Muscle of back (tissue), 13 donors: ENCODE data around the gene RNASET2. TPM values are rescaled to one million over a fixed set of nuclear protein-coding genes. Genes with fewer than 3 reads are reported as not detected.
A peak's percentile ranks its signal among the peaks of the same experiment; 100 is the strongest.

Source experiments
- DNase-seq, 3 donors: peaks; one replicate each; pipeline versions ENCODE4 v3.0.0 to v3.0.0-alpha.2; 2013
- long read RNA-seq, 9 donors: transcript quantifications; one replicate each; lab custom pipeline, GENCODE V29; 2026
- polyA plus RNA-seq, 10 donors: library from polyadenylated mRNA; unstranded; fragments of 120-200 nt; gene quantifications; one replicate each; pipeline ENCODE4 v1.2.1, GENCODE V29; 2013; ENCODE audit not compliant: insufficient read length in 10 of 10

The RNASET2 gene
- 10 to 100 TPM; 14.3 to 21.9 (median 16.7) TPM for polyA plus RNA-seq
- long read RNA-seq, donor 1, transcript RNASET2-210 (9 exons, 1,375 nt) = major isoform, 9 of 10 reads
- long read RNA-seq, donor 1, partial matches to known transcripts = 0 of 10 reads
- long read RNA-seq, donor 1, other reads (novel, unspliced or antisense) = 0 of 10 reads
- long read RNA-seq, donor 2, transcript RNASET2-210 (9 exons, 1,375 nt) = major isoform, 5 of 5 reads
- long read RNA-seq, donor 2, partial matches to known transcripts = 0 of 5 reads
- long read RNA-seq, donor 2, other reads (novel, unspliced or antisense) = 0 of 5 reads
- long read RNA-seq, donor 3 = 0 reads
- long read RNA-seq, donor 4, transcript RNASET2-210 (9 exons, 1,375 nt) = major isoform, 6 of 6 reads
- long read RNA-seq, donor 4, partial matches to known transcripts = 0 of 6 reads
- long read RNA-seq, donor 4, other reads (novel, unspliced or antisense) = 0 of 6 reads
- long read RNA-seq, donor 5, transcript RNASET2-210 (9 exons, 1,375 nt) = major isoform, 11 of 12 reads
- long read RNA-seq, donor 5, partial matches to known transcripts = 0 of 12 reads
- long read RNA-seq, donor 5, other reads (novel, unspliced or antisense) = 0 of 12 reads
- long read RNA-seq, donor 6, transcript RNASET2-210 (9 exons, 1,375 nt) = major isoform, 9 of 9 reads
- long read RNA-seq, donor 6, partial matches to known transcripts = 0 of 9 reads
- long read RNA-seq, donor 6, other reads (novel, unspliced or antisense) = 0 of 9 reads
- long read RNA-seq, donor 7, transcript RNASET2-210 (9 exons, 1,375 nt) = major isoform, 7 of 7 reads
- long read RNA-seq, donor 7, partial matches to known transcripts = 0 of 7 reads
- long read RNA-seq, donor 7, other reads (novel, unspliced or antisense) = 0 of 7 reads
- long read RNA-seq, donor 8, transcript RNASET2-210 (9 exons, 1,375 nt) = major isoform, 12 of 12 reads
- long read RNA-seq, donor 8, partial matches to known transcripts = 0 of 12 reads
- long read RNA-seq, donor 8, other reads (novel, unspliced or antisense) = 0 of 12 reads
- long read RNA-seq, donor 9, partial matches to known transcripts = 0 of 1 reads
- long read RNA-seq, donor 9, other reads (novel, unspliced or antisense) = 0 of 1 reads

- peak; percentile 90 to 96 (median 92) for DNase-seq
Measured at GRCh38 chr6:166956444-166957086, at the start of gene RNASET2. Gene RNASET2, minus strand, starts transcription at chr6:166956550. Its CDS starts 368 bp downstream, at chr6:166956182.

GRCh38 chr6:167005350-167006159 lies 49.2 kb upstream of the RNASET2 start:
- peak in 2 of 3 donors; percentile 4 to 13 for DNase-seq

DNA sequence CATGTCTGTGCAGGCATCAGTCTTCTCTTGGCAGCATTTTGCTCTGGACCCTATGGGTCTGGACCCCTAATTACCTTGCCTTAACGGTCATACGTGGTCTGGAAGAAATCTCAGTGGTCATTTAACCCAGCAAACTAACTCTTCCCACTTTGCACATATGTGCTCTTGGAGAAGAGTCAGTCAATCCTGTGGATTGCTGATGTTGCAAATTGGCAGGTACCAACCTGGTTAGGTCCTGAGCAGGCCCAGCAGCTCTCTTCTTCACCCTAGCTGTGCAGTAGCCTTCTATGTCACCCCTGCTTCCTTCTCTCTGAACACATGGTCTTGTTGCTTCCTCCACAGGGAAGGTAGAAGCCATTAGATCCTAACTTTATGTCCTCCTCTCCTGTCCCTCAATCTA lies 44.4 kb upstream of the RNASET2 start:
- DNase-seq = no peak

DNA sequence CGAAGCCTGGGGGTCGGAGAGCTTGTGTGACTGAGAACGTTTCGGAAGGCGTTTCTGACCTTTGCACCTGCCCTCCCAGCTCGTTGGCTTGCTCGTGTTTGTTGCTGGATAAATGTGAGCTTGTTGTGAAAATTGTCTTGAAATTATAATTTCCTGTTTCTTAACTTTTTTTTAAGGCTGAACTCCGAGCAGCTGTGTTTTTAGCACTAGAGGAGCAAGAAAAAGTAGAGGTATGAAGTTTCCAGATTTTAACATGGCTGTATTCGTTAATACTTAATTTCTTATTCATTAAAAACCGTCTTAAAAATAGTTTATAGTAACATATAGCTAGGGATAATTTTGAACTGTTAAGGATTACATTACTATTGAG lies 43.5 kb upstream of the RNASET2 start:
- no peak for DNase-seq

- peak; percentile 97 to 99 (median 98) for DNase-seq
Measured at GRCh38 chr6:166999145-166999883, 43.0 kb upstream of the RNASET2 start, which contains the start of gene CEP43. Gene CEP43, plus strand, starts transcription at chr6:166999397. Its CDS starts 16 bp downstream, at chr6:166999413.

DNA sequence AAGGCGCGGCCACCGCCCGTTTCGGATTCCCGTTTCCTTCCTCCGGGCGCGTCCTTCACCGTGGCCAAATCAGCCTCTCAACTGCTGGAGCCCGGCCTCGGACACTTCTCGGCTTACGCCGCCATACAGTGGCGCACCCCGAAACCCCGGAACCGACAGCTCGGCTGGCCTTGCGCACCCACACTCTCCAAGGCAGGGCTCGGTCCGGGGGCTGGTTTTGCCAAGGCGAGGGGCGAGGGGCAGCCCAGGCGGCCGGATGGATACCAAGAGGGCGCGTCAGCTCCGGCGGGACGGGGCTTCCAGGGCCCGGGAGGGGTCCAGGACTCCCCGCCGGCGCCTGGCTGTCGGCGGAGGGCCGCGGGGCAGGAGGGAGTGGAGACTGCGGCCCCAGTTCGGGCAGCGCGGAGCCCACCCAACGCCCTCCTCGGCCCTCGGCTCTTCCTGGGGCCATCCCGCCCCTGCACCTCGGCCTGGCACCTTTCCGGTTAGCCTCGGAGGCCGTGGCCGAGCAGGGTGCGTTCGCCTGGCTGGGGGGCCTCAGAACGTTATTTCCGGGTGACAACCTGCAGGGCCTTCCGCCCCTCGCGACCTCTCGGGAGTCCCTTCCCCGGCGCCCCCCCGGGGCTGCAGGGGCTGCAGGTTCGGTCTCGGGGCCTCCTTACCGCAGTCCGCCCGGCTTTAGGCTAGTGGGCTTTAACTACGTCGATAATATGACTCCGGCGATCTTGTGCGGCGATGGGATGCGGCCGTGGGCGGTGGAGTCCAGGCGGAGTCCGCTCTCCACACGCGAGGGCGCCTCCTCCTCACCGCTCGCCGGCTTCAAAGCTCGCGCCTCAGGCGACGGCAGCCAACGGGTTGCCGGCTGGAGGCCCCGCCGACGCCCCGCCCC lies 42.1 kb upstream of the RNASET2 start:
- peak in 2 of 3 donors; percentile 16 to 64 for DNase-seq

DNA sequence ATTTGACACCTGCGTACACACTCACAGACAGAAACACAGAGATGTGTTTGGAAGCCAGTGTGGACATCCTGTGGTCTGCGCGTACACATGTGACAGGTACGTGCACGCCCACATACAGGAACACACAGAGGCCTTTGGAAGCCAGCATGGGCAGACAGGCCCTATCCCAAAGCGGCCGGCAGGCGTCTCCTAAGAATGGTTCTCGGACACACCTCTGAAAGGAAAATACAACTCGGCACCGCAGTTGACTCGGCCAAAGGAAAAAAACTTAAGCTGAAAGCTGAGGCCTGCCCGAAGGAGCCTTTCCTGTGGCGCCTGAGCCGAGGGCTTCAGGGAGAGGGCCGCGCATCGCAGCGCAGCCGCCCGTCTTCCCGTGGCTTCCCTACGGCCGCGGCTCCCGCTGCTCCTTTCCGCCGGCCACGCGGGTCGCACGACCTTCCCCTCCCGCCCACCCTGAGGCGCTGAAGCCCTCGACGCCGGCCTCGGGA lies 41.5 kb upstream of the RNASET2 start:
- peak in 2 of 3 donors; percentile 49 to 73 for DNase-seq

DNA sequence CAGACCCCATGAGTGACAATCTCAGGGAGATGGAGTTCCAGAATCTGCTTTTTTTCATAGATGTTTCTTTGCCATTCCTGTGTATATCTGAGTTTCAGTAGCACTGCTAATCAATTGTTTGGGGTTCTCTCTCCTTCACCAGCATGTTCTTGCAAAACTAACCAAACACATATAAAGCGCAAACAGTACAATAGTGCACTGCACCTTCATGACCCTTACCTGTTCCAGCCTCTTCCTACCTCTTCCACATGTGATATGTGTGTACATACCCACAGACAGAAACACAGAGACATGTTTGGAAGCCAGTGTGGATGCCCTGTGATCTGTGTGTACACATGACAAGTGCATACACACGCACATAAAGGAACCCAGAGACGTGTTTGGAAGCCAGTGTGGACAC lies 41.0 kb upstream of the RNASET2 start:
- DNase-seq = no peak

DNA sequence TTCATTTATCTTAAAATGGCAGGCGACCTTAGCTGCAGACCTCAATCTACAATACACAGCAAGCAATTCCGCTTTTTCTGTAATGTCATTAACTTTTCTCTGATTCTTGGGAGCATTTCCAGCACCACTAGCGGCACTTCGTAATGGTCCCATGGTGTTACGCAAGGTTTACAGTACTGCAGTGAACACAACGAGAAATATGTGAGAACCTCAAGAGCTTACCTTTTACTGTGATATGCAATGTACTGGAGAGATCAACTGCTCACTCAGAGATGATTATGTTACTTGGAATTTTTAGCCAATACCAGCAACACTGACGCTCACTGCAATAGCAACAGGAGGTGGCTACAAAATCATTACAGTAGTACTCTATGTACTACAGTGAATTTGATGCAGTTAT lies 40.1 kb upstream of the RNASET2 start:
- no peak for DNase-seq

DNA sequence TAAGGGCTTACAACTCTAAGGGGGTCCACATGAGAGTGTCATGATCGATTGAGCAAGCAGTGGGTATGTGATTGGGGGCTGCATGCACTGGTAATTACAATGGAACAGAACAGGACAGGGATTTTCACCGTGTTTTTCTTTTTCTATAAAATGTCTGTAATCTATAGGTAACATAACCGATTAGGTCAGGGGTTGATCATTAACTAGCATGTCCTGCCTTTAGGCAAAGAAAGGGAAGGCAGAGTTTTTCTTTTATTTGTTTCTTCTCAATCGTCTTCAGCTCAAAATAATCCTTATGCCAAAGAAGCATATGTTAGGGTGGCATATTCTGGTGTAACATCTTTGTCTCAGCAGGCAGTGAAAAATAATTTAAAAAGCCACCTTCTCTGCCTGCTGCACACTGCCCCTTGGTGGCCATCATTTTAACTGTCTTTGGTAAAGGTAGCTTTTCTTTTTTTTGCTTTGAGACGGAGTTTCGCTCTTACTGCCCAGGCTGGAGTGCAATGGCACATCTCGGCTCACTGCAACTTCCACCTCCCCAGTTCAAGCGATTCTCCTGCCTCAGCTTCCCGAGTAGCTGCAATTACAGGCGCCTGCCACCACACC lies 33.2 kb upstream of the RNASET2 start:
- peak in 2 of 3 donors; percentile 29 to 46 for DNase-seq

DNA sequence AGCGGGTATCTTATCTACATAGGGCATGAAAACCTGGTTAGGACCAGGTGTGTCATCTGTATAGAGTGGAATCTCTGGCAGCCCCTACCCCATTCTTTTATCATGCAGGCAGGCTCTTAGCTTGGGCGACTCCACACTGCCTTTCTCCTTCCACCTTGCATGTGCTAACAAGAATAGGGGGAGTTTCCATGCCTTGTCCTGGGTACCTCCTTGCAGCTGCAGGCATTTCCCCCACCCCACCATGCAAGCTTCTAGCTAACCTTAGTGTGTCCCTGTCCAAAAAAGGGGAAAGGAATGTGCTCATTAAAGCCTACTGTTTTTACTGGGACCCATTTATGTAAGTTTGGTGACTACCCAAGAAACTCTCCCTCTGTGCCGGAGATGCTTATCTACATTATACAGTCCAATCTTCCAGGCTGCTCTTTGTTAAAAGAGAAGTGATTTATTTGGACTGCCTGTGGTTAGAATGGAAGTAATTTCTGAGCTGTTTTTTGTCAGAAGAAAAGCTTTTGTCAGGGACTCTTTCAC lies 32.4 kb upstream of the RNASET2 start:
- no peak for DNase-seq

- no peak for DNase-seq
Measured at GRCh38 chr6:166987930-166988329, 31.6 kb upstream of the RNASET2 start.

DNA sequence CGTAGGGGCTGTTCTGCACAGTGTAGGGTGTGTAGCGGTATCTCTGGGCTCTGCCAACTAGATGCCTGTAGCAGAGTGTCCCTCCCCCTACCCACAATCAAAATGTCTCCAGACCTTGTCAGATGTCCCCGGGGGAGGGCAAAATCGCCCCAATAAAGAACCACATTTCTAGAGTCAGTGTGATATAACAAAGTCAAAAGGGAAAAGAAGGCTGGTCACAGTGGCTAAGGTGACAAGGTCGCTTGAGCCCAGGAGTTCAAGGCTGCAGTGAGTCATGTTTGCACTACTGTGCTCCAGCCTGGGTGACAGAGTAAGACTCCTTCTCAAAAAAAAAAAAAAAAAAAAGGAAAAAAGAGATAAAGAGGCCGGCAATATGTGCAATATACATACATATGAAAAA lies 31.1 kb upstream of the RNASET2 start:
- DNase-seq = no peak

DNA sequence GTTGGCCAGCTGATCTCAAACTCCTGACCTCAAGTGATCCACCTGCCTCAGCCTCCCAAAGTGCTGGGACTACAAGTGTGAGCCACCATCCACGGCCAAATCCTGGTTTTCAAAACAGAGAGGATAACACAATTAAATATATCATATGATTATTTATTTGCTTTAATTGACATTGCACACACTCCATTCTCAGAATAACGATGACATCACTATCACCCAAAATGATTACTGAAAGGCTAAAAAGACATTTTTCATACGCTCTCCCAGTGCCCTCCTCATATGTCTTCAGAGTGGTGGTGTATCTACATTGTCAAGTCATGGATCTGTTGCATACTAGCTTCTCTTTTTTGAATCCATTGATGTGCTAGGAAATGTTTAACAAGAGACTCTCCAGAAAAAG lies 24.4 kb upstream of the RNASET2 start:
- DNase-seq = no peak

DNA sequence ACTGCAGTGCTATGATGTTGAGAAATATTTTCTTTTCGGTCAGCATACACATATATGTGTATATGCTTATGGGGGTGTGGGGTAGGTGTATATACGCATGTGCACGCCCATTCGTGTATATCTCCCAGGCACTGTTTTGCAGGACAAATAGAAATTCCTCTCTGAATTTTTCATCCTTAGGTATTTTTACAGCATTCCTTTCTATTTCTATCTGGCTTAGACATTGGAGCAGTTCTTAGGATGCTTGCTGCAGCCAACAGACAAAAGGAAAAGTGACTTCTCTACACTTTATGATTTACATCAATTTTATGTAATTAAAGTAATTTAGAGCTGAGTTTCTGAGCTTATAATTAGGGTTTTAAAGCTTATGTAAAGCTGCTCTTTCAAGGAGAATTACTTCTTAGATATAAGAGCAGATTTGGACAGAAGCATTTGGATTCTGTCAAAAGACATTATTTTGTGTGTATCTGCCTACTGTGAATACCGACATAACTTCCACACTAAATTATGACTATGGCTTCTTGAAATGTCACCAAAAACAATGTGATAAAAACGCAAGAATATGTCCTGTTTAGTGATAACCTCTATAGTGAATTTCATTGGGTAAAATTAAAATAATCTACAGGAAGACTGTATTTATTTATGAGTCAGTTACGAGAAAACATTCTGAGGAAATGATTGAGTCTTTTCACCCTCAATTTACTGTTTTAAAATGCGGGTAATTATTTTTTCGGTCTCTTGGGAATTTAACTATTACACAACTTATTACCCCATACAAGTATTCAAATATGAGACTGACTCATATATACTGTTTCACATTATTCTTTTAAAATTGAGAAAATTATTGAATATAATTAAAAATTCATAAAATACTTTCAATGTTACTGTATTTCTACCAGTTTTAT lies 21.5 kb upstream of the RNASET2 start:
- no peak for DNase-seq

- DNase-seq = no peak
Measured at GRCh38 chr6:166976636-166977035, 20.3 kb upstream of the RNASET2 start.

GRCh38 chr6:166972101-166972500 lies 15.8 kb upstream of the RNASET2 start:
- DNase-seq = no peak
